Esophagus muscularis mucosa (tissue), 4 donors: Measurements from ENCODE around the gene BCL11B.

Experiments used
- CTCF ChIP-seq, 3 experiments: fragments of 200-600 bp in 2 of 3; fragments of 450-650 bp in 1 of 3; sonication (generic) in 2 of 3; IDR thresholded peaks; one replicate each; pipeline ENCODE4 v1.5.1; 2017 to 2019; ENCODE audit warnings: antibody characterized with exemption in 3 of 3, mild to moderate bottlenecking in 2 of 3, moderate library complexity in 1 of 3
- EP300 ChIP-seq: sonication (generic); formaldehyde crosslinking; IDR thresholded peaks from one replicate; pipeline ENCODE4 v1.6.1; 2017; ENCODE audit warnings: antibody characterized with exemption
- POLR2A ChIP-seq: fragments of 450-650 bp; IDR thresholded peaks from one replicate; pipeline ENCODE4 v1.6.1; 2017; ENCODE audit warnings: antibody characterized with exemption, moderate library complexity, mild to moderate bottlenecking, low read depth
- POLR2AphosphoS5 ChIP-seq, 2 donors: sonication (generic); formaldehyde crosslinking; IDR thresholded peaks; one replicate each; pipeline ENCODE4 v1.6.1; 2017; ENCODE audit warnings: antibody characterized with exemption in 2 of 2

GRCh38 chr14:99231850-99232713 is 39.9 kb downstream of the BCL11B start:
- no peak for TF ChIP-seq POLR2A
- no peak for TF ChIP-seq CTCF (IDR thresholded peaks at IDR 0.05)
- no peak for TF ChIP-seq POLR2AphosphoS5 (IDR thresholded peaks at IDR 0.05)
- TF ChIP-seq EP300, result no peak
